ENCODE measurements around the gene SIGLECL1.

Gene SIGLECL1

DNA sequence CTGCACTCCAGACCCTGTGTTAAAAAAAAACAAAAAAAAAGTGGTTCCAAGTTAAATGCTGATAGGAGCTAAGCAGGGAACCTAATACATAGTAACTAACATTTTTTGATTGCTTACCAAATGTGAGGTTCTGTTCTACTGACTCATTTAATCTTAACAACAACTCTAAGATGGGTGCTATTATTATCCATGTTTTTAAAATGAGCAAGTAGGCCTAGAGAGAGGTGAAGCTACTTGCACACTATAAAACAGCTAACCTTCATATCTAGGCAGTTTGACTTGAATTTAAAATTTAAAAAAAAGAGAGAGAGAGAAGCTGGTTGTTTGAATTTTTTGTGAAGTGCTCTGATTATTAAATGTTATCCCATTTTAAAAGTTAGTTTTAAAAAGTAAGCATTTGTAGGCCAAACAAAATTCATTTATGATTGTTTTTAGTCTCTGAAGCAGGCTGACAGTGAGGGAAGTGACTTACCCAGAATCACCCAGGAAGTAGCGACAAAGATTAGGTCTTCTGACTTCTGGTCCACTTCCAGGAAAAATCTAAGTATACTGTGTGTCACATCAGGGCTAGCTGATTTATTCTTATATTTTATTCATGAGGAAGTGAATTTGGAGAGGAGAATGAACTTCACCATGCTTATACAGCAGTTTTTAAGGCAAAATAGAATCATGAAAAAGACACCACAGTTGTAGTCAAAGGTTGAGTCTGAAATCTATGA lies 2.4 kb downstream of the SIGLECL1 start:
- DNase-seq, result no peak

DNA sequence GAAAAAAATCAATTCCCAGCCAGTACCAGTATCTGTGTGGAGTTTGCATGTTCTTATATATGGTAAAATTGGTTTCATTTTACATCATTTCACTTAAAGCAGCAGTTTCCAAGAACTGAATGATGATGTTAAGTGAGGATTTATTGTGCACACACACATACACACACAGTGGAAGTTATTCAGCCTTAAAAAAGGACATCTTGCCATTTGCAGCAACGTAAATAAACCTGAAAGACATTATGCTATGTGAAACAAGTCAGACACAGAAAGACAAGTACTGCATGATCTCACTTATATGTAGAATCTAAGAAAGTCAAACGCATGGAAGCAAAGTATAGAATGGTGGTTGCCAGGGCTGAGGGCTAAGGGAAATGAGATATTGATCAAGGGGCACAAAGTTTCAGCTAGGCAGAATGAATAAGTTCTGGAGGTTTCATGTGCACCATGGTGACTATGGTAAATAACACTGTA lies 5.3 kb downstream of the SIGLECL1 start:
- no peak for DNase-seq

DNA sequence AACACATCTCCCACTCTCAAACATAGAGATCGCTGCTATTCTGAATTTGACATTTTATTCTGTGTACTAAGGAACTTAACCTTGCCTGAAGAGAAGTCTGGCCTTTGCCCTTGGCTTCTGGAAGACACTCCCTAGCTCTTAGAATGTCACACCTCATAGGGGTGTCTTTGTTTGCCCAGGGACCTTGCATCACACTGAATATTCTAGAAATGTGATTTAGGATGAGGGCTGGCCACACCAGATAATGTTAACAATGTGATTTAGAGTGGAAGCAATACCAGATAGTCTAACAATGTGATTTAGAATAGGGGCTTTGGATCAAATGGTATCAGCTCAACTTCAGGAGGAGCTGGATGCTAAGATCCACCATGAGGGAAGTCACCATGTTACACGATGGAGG lies 6.6 kb downstream of the SIGLECL1 start:
- DNase-seq, result no peak

DNA sequence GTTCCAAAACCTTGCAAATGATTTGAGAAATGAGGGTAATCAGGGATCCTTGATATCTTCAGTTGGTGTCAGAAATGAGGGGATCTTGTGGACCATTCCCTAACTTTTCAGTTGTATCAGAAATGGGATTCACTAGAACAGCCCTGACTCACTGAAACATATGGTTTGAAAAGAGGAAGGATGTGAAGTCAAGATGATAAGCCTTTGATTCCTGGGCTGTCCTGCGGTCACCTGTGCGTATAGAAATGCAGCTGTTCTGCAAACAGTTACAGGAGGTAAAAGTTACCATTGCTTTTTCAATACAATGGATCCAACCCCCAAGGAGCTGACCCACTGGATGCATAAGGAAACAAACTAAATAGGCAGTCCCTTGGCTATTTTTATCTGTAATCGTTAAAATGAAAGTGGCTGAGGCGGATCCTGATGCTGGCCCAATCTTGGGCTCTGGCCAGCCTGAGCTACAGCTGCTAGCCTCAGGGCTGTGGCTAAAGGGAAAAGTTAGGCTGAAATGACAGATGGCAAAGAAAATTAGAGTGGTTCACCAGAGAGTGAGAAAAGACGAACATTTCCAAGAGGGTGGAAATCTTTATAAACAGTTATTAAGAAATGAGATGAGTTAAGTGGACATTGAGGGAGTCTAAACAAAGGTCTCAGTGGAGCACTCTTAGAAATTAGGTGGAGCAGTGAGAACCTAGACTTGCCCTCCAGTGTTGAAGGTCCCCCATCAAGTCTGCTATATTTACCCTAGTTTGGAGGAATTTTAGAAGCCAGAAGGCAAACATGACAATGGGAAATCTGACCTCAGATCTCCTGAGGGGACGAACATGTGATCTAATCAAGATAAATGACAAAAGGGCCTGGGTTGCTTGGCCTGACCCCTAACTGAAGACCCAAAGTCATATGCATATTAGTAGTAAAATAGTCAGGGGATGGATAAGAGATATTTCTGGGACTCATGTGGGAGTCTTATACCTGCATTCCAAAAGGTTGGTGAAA lies 7.6 kb downstream of the SIGLECL1 start:
- DNase-seq, result no peak

GRCh38 chr19:51259348-51260245 lies 8.7 kb downstream of the SIGLECL1 start:
- DNase-seq, result no peak

GRCh38 chr19:51263808-51264207 lies 12.9 kb downstream of the SIGLECL1 start:
- no peak for DNase-seq

GRCh38 chr19:51271067-51271466 lies 20.2 kb downstream of the SIGLECL1 start:
- no peak for DNase-seq

DNA sequence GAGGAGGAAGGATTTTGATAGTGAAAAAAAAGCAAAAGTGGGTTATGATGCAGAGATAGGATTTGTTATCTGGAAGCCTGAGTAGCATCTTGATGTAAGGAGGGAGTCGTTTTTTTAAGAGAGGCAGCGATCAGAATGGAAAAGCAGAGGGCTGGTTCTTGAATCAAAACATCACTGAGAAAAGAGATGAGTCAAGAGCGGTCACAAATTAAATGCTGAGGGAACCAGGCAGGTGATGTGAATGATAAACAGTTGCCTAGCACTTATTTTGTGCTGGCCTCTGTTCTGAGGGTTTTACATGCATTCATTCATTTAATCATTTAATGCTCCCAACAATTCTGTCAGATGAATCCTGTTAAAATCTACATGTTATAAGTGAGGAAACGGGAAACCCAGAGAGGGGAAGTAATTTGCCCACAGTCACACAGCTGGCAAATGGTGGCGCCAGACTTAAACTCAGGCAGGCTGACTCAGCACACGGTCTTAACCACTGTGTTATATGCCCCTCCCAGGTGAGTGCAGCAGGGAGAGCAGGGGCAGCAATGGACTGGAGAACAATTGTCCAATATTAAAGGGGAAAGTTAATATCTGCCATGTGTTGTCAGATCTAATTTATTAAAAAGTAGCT lies 21.4 kb downstream of the SIGLECL1 start:
- DNase-seq, result no peak

DNA sequence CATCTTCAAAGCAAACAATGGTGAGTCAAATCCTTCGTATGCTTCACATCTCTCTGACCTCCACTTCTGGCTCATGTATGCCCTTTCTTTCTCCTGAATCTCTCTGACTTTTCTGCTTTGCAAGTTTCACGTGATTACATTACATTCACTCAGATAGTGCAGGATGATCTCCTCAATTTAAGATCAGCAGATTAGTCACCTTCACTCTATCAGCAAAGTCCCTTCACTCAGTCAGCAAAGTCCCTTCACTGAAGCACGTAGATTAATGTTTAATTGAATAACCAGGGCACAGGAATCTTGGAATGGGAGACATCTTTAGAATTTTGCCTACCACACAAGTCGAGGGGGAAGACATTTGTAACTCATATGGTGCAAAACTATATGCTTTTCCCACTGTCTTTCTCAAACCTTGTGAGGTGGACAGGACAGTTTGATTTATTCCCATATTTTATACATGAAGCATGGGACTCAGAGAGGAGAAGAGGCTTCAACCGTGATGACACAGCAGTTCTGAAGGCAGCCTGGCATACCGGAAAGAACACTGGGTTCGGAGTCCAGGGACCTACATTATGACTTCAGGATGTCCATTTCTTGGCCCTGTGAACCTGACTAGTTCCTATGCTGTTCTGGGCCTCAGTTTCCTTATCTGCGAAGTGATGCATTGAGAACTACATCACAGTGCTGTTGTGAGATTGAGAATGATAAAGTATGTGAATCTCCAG lies 23.3 kb downstream of the SIGLECL1 start:
- DNase-seq, result no peak

DNA sequence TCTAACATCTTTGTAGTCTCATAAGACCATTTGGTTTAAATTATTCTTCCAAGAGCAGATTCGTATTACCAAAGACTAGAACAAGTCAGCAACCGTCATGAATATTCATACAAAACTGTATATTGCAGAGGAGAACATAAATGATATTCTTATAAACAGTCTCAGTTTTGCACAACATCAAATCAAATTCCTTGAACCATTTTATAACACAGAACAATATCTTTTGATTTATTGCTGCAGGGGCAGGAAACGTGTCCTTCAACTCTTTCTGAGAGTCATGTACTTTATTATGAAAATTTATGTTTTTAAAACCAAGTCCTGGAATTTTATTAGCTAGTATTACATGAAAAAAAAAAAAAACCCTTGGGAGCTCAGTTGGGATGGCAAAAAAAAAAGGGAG lies 26.2 kb downstream of the SIGLECL1 start:
- DNase-seq, result no peak

- DNase-seq, result no peak
Measured at GRCh38 chr19:51282335-51282734, 31.5 kb downstream of the SIGLECL1 start.

DNA sequence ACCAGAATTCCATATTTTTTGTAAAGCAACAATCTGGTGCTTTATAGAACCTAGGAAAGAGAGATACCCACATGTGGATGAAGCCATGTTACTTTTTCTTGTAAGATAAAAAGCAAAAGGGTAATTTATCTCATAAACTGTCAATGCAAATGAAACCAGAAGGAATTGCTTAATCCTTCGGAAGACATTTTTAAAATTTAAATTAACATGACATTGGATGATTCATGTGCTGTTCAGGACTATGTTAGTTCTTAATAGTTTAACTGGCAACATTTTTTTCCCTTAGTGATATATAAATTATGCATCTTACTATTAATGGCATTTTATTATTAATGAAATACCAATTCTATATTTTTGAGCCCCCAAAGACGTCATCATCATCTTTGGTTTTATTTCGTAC lies 34.8 kb downstream of the SIGLECL1 start:
- no peak for DNase-seq

GRCh38 chr19:51289635-51290034 lies 38.8 kb downstream of the SIGLECL1 start:
- DNase-seq, result no peak

- no peak for DNase-seq
Measured at GRCh38 chr19:51292971-51293370, 42.1 kb downstream of the SIGLECL1 start.

DNA sequence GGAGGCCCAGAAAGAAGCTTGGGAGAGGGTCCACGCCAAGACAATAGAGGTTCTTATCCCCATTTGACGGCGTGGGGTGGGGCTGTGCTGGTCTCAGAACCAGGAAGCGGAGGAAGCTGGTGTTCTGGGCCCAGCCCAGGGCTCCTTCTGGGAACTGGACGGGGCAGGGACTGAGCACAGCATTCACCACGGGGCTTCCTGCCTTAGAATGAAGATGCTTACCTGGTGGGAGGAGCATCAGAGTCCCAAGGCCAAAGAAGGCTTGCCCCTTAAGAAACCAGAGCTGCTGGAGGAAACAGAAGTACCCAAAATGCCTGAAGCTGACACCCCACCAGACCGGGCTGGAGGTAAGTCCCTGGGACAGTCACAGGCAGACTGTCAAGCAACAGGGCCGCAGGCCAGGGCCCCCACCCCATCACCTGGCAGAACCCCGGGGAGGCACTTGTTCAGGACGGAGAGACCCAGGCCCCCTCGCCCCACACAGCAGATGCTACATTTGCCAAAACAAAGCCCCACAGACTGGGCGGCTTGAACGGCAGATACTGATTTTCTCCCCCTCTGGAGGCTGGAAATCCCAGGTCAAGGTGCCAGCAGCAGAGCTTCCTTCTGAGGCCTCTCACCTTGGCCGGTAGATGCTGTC lies 42.8 kb downstream of the SIGLECL1 start:
- no peak for DNase-seq

GRCh38 chr19:51294211-51294976 lies 43.5 kb downstream of the SIGLECL1 start:
- no peak for DNase-seq

- no peak for DNase-seq
Measured at GRCh38 chr19:51294977-51295375, 44.1 kb downstream of the SIGLECL1 start.

DNA sequence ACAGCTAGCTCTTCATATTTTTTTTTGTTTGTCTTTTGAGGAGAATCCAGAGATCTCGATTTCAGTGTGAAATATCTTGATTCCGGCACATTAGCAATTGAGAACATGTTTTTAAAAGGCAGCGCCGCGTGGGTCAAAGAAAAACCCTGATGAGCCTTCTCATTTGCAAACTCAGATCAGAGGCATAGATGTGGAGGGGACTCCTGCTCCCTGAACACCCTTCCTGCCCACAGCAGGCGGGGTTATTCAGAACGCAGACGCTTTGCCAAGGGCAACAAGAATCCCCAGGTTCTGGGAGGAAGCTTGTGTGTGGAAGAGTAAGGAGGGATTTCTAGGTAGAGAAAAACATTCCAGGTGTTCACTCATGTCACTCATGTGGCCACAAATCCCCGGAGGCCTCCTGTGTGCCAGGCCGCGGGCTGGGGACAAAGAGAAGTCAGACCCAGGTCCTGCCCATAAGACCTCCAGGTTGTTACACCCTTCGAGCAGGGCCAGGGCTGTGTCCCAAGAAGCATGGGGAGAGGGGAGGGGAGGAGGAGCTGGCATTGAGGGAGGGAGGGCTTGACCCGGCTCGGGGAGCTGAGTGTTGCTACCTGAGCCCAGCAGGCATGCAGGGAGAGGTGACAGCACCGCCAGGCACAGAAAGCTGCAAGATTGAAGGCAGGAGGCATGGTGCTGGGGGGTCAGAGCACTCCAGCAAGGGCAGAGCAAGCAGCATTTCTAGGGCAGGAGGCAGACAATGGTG lies 44.7 kb downstream of the SIGLECL1 start:
- DNase-seq, result no peak

- DNase-seq, result no peak
Measured at GRCh38 chr19:51296336-51297093, 45.6 kb downstream of the SIGLECL1 start.
